HFFc6 (cell line): Measurements from ENCODE around the gene EIF5A. TPM values are rescaled to one million over a fixed set of nuclear protein-coding genes. Genes with fewer than 3 reads are reported as not detected.

ENCODE experiments used
- DNase-seq: peaks from one replicate; pipeline ENCODE4 v3.0.0-alpha.2; 2018
- H3K27ac Mint-ChIP-seq: 2 replicates; pipeline ENCODE4 v1.8.0; 2020; ENCODE audit warnings: mild to moderate bottlenecking, mixed read lengths
- H3K27me3 Mint-ChIP-seq: 2 replicates; pipeline ENCODE4 v1.8.0; 2021; ENCODE audit warnings: mild to moderate bottlenecking, moderate library complexity, mixed read lengths; ENCODE audit not compliant: insufficient read depth
- H3K36me3 Mint-ChIP-seq: 2 replicates; pipeline ENCODE4 v1.8.0; 2021; ENCODE audit warnings: low read depth, mixed read lengths
- H3K4me1 Mint-ChIP-seq: 2 replicates; pipeline ENCODE4 v1.8.0; 2020; ENCODE audit warnings: low read depth, mixed read lengths
- H3K4me3 Mint-ChIP-seq: 2 replicates; pipeline ENCODE4 v1.8.0; 2020; ENCODE audit warnings: mild to moderate bottlenecking, moderate library complexity, mixed read lengths
- H3K9me3 Mint-ChIP-seq: 2 replicates; pipeline ENCODE4 v1.8.0; 2020; ENCODE audit warnings: mild to moderate bottlenecking, mixed read lengths
- CTCF ChIP-seq: fragments of 200-600 bp; sonication (generic); IDR thresholded peaks from 2 replicates; pipeline ENCODE4 v1.5.0; 2021; ENCODE audit warnings: antibody characterized with exemption, mild to moderate bottlenecking
- total RNA-seq, 6 experiments: library from RNA; stranded (reverse); fragmentation: NEBNext Ultra II Directional; extraction: Animal tissue kit (Norgen Biotek cat#: 25700); gene quantifications; 2 replicates in 1 of 6; 3 replicates in 5 of 6; pipeline ENCODE4 v1.2.3, GENCODE V29; 2021

The EIF5A gene
- total RNA-seq, 6 experiments from 2014 or later = 1,011 to 1,116 (median 1,072) TPM

GRCh38 chr17:7307686-7308624 is 527 bp downstream of the EIF5A start:
- Mint-ChIP-seq H3K27me3 (peaks cover 12% of the 10 kb centered on the region), H3K4me1 (peaks cover 43% of the 10 kb centered on the region), H3K9me3 (no peaks in the 10 kb centered on the region), H3K27ac (peak overlapping the region; percentile 99), H3K4me3 (peak overlapping the region; percentile 94), H3K36me3 (peaks cover 41% of the 10 kb centered on the region)
- no peak for DNase-seq
- peak; percentile 36 for TF ChIP-seq CTCF

GRCh38 chr17:7308625-7309433 is 1.4 kb downstream of the EIF5A start:
- peak; percentile 80 for DNase-seq
- H3K4me3 Mint-ChIP-seq = peak overlapping the region; percentile 94
- peak overlapping the region; percentile 94 for H3K27ac Mint-ChIP-seq
- no peaks in the 10 kb centered on the region for H3K9me3 Mint-ChIP-seq
- H3K27me3 Mint-ChIP-seq = peaks cover 16% of the 10 kb centered on the region
- H3K36me3 Mint-ChIP-seq = peaks cover 50% of the 10 kb centered on the region
- no peak for TF ChIP-seq CTCF
- peaks cover 52% of the 10 kb centered on the region for H3K4me1 Mint-ChIP-seq

GRCh38 chr17:7309628-7310027 is 2.2 kb downstream of the EIF5A start:
- Mint-ChIP-seq H3K9me3 (no peaks in the 10 kb centered on the region), H3K27ac (peak overlapping the region; percentile 94), H3K36me3 (peaks cover 56% of the 10 kb centered on the region), H3K27me3 (peaks cover 19% of the 10 kb centered on the region), H3K4me3 (peak overlapping the region; percentile 94), H3K4me1 (peaks cover 60% of the 10 kb centered on the region)
- no peak for TF ChIP-seq CTCF
- DNase-seq = no peak

- H3K4me3 Mint-ChIP-seq = peak overlapping the region; percentile 94
- no peaks in the 10 kb centered on the region for H3K9me3 Mint-ChIP-seq
- no peak for DNase-seq
- H3K4me1 Mint-ChIP-seq = peaks cover 62% of the 10 kb centered on the region
- no peak for TF ChIP-seq CTCF
- H3K27ac Mint-ChIP-seq = peak overlapping the region; percentile 94
- H3K27me3 Mint-ChIP-seq = peaks cover 24% of the 10 kb centered on the region
- peaks cover 63% of the 10 kb centered on the region for H3K36me3 Mint-ChIP-seq
These were observed 3.8 kb downstream of the EIF5A start for GRCh38 chr17:7311110-7311705.

GRCh38 chr17:7312432-7313087 is 5.1 kb downstream of the EIF5A start:
- DNase-seq = no peak
- Mint-ChIP-seq H3K4me1 (peaks cover 61% of the 10 kb centered on the region), H3K36me3 (peaks cover 67% of the 10 kb centered on the region), H3K27ac (peak overlapping the region; percentile 78), H3K9me3 (no peaks in the 10 kb centered on the region), H3K27me3 (peaks cover 21% of the 10 kb centered on the region), H3K4me3 (peak overlapping the region; percentile 87; the same call in 1 of the 2 replicates)
- TF ChIP-seq CTCF = no peak
